CD4-positive, alpha-beta T cell treated with Interleukin-21 for 1 hour (primary cell): ENCODE measurements around the gene CNTNAP2.
"Not testable (repeated sequence)": the region's sequence is repeated elsewhere in the genome, so short reads cannot be mapped to it uniquely, and the experiment has no call there.

Experiments used
- DNase-seq: peaks from one replicate; pipeline ENCODE4 v3.0.0-alpha.2; 2020

CNTNAP2 gene

DNA sequence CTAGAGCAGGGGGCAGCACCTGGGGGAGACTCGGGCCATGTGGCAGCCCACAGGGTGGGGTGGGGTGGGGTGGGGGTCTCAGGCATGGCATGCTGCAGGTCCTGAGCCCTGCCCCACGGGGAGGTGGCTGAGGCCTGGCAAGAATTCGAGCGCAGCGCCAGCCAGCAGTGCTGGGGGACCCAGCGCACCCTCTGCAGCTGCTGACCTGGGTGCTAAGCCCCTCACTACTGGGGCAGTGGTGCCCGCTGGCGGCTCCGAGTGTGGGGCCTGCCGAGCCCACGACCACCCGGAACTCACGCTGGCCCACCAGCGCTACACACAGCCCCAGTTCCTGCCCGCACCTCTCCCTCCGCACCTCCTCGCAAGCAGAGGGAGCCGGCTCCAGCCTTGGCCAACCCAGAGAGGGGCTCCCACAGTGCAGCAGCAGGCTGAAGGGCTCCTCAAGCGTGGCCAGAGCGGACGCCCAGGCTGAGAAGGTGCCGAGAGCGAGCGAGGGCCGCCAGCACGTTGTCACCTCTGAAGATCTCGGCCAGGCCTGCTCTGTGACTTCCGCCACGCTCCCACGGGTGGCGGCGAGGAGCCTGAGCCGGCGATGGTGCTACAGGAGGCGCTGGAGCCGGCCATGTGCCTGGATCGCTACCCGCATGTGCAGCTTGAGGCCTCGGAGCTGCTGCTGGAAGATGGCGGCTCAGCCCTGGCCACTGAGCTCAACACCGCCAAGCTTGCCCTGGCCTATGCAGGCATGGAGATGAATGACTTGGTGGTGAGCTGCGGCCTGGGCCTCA lies 2328.9 kb downstream of the CNTNAP2 start:
- DNase-seq: no peak

DNA sequence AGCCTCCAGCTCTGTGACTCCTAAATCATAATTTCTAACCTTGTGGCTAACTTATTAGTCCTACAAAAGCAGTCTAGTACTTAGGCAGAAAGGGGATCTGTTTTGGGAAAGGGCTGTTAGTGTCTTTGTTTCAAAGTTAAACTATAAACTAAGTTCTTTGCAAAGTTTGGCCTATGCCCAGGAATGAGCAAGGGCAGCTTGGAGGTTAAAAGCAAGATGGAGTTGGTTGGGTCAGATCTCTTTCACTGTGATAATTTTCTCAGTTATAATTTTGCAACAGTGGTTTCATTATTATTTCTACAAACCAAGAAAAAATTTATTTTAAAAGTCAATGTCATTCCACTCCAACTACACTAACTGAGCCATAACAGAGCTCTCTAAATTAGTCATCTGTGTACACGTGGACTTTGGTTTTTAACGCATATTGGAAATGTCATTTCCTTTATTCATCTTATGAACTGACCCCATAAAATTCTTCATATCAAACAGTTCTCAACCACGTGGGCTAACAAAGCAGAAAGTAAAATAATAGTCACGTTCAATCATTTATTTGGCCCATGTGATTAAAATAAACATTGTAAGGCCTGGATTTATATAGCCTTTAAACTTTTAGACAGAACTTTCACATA lies 2330.7 kb downstream of the CNTNAP2 start:
- no peak for DNase-seq

DNA sequence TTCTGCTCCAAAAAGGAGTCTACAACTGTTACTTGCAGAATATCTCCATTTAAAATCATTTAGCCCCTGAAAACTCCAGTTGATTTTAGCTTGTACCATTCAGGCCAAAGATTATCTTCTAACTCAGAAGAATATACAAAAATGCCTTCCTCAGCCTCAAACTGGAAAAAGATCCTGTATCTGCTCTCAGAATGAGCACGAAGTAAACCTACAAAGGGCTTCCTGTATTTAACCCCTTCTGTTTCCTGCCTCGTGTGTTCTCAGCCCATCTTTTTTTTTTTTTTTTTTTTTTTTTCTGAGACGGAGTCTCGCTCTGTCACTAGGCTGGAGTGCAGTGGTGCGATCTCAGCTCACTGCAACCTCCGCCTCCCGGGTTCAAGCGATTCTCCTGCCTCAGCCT lies 2334.9 kb downstream of the CNTNAP2 start:
- DNase-seq: not testable (repeated sequence)

DNA sequence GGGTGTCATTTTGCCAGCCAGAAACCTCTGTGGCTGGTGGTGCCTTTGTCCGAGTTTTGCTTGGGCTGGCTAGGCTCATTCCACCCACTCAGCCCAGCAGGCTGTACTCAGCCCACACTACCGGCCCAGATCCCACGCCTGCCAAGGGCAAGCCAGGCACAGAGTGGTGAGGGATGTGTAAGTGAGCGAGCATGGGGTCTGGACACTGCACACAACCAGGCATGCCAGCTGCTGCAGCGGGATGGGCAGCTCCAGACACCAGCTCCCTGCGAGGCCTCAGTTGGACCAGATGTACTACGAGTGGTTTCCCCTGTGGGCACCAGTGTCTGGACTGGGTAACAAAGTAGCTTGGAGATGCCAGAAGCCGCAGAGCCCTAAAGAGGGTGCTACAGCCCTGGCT lies 2339.8 kb downstream of the CNTNAP2 start:
- no peak for DNase-seq

DNA sequence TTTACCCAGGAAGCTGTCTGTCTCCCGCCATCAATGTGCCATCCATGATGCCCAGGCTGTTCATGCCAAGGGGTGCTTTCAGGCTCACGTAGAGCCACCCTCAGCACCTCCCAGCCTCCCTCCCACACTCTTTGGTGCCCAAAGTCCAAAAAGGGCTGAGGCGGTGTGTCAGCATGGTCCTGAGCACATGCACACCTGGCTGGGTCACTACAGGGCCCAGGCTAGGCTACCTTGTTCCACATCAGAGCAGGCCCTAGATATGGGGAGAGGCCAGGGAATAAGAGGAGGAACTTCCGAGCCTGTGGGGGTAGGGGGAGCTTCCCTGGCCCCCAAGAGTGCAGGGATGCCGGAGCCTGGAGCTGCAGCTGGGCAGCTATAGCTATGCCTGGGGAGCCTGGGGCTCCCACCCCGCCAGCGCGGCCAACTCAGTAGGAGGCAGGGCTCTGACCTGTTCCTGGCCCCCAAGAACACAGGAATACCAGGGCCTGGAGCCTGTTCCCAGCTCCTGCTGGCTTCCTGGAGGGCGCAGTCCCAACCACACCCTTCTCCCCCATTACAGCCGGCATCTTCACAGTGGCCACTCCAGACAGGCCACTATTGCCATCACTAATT lies 2340.8 kb downstream of the CNTNAP2 start:
- DNase-seq: no peak

DNA sequence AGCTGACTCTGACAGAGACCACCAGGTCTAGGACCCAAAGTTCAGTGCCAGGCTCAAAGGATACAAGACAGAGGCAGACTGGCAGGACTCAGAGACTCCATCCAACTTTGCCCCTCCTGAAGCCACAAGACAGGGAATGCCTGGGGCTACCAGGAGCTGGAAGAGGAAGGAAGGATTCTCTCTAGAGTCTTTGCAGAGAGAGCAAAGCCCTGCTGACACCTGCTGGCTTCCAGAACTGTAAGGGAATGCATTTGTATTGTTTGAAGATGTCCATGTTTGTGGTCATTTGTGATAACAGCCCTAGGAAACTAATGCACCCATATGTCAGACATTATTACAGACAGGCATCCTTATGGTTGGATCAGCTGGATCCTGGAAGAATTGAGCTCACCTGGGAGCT lies 2341.7 kb downstream of the CNTNAP2 start:
- DNase-seq: no peak

DNA sequence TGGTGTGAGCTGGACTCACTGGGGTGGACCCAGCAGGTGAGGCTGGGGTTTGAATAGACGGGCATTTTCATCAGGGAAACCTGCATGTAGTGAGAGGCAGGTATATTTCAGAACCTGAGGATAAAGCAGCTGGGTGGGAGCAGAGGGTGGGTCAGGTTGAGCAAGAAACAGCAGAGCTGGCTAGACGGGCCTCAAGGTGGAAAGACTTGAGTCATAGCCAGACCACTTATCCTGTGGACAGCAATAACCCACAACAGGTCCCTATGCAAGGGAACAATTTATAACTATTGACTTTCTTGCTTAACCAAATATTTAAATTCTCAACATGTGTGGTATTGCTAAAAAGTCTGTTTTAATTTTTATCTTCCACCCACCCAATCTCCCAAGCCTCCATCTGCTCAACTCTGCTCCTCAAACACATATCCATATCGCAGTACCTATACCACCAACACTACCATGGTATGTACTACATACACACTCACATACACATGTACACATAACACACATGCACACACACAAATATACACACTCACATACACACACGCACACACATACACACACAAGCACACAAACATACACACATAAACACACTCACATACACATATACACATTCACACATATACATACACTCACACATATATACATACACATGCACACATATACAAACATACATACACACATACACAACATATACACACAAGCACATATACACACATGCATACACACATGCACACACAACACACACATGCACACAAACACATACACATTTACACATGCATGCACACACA lies 2345.0 kb downstream of the CNTNAP2 start:
- no peak for DNase-seq

DNA sequence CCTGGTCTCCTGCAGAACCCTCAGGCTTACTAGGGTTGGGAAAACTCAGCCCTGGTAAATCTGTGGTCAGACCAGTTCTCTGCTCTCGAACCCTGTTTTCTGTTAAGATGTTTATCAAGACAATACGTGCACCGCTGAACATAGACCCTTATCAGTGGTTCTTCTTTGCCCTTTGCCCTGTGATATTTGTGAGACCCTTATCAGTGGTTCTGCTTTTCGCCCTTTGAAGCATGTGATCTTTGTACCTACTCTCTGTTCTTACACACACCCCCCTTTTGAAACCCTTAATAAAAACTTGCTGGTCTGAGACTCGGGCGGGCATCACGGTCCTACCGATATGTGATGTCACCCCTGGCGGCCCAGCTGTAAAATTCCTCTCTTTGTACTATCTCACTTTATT lies 2346.2 kb downstream of the CNTNAP2 start:
- not testable (repeated sequence) for DNase-seq

DNA sequence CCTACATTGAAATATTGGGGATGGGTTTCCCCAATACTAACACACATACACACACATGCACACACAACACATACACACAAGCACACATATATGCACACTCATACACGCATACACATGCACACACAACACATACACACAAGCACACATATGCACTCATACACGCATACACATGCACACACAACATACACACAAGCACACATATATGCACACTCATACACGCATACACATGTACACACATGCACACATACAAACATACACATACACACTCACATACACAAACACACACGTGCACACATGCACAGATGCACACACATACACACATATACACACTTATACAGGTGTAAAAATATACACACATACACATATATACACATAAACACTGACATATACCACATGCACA lies 2346.6 kb downstream of the CNTNAP2 start:
- DNase-seq: no peak

DNA sequence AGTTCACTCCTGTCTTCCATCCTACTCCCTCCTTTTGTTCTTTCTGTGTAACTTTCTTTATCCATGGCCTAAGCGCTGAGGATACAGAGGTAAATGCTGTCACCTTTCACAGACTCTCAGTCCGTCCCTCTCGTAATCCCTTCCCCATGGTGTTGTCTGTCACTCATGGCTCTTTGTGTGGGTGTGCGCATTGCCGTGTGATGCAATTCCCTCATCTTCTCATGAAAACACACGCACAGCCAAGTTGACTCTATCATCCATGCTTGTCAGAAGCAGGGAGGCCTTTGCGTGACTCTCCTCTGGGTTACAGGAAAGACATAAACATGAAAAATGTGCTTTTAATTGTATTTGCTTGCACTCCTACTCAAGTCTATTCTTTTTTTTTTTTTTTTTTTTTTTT lies 2348.3 kb downstream of the CNTNAP2 start:
- no peak for DNase-seq

DNA sequence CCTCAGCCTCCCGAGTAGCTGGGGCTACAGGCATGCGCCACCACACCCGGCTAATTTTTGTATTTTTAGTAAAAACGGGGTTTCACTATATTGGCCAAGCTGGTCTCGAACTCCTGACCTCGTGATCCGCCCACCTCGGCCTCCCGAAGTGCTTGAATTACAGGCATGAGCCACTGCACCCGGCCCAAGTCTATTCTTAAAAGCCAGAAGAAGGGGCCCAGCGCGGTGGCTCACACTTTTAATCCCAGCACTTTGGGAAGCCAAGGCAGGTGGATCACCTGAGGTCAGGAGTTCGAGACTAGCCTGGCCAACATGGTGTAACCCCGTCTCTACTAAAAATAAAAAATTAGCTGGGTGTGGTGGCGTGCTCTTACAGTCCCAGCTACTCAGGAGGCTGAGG lies 2348.8 kb downstream of the CNTNAP2 start:
- DNase-seq: not testable (repeated sequence)

DNA sequence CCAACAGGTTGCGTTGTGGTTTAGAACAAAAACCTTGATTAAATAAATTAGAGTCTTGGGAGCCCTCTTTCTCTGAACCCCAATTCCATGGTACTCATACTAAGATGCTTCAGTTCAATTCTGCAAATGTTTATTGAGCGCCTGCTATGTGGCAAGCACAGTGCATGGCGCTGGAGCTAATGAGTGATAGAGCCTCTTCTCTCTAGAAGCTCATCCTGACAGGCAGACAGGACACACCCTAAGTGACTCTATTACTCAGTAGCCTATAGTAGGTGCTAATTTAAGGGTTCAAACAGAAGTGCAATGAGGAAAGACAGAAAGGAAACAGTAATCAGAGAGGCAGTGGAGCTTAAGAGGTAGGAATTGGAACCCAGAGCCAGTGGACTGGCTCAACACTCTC lies 2349.5 kb downstream of the CNTNAP2 start:
- no peak for DNase-seq

DNA sequence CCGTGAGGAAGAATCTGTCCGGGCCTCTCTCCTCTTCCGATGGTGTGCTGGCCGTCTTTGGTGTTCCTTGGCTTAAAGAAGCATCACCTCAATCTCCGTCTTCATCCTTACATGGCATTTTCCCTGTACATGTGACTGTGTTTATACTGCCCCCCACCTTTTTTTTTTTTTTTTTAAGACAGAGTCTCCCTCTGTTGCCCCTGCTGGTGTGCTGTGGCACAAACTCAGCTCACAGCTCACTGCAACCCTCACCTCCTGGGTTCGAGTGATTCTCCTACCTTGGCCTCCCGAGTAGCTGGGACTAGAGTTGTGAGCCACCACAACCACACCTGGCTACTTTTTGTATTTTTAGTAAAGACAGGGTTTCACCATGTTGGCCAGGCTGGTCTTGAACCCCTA lies 2352.1 kb downstream of the CNTNAP2 start:
- DNase-seq: no peak
